ENCODE results near the gene LHFPL3. TPM values are rescaled to one million over a fixed set of nuclear protein-coding genes. Genes with fewer than 3 reads are reported as not detected.

The LHFPL3 gene
- total RNA-seq, 1 donor from 2014 or later, result not detected

- no peak for TF ChIP-seq CTCF (IDR thresholded peaks at IDR 0.05)
- intact Hi-C loops (cut with micrococcal nuclease), result no loop called here
- DNase-seq, result no peak
- ATAC-seq (ENCODE audit: low read depth), result no peak
- no peaks in the 10 kb centered on the region for H3K27me3 Mint-ChIP-seq
- no peak overlapping the region for H3K27ac Mint-ChIP-seq
- ChIA-PET POLR2A (no interaction called here), CTCF (no interaction called here)
- peaks cover 13% of the 10 kb centered on the region for H3K9me3 Mint-ChIP-seq
- H3K4me3 Mint-ChIP-seq, result no peak overlapping the region
- no peaks in the 10 kb centered on the region for H3K36me3 Mint-ChIP-seq (ENCODE audit: low read depth)
- H3K4me1 Mint-ChIP-seq, result no peaks in the 10 kb centered on the region
These were observed 59.8 kb downstream of the LHFPL3 start for GRCh38 chr7:104388222-104388621.

GRCh38 chr7:104395162-104395561 lies 66.8 kb downstream of the LHFPL3 start:
- ATAC-seq (ENCODE audit: low read depth), result no peak
- no peak overlapping the region for H3K4me3 Mint-ChIP-seq
- intact Hi-C loops (cut with micrococcal nuclease), result no loop called here
- H3K27me3 Mint-ChIP-seq, result peaks cover 12% of the 10 kb centered on the region
- CTCF ChIA-PET, result no interaction called here
- H3K9me3 Mint-ChIP-seq, result peaks cover 3% of the 10 kb centered on the region
- POLR2A ChIA-PET, result no interaction called here
- no peak overlapping the region for H3K27ac Mint-ChIP-seq
- no peaks in the 10 kb centered on the region for H3K36me3 Mint-ChIP-seq (ENCODE audit: low read depth)
- H3K4me1 Mint-ChIP-seq, result no peaks in the 10 kb centered on the region
- no peak for DNase-seq
- TF ChIP-seq CTCF (IDR thresholded peaks at IDR 0.05), result no peak

DNA sequence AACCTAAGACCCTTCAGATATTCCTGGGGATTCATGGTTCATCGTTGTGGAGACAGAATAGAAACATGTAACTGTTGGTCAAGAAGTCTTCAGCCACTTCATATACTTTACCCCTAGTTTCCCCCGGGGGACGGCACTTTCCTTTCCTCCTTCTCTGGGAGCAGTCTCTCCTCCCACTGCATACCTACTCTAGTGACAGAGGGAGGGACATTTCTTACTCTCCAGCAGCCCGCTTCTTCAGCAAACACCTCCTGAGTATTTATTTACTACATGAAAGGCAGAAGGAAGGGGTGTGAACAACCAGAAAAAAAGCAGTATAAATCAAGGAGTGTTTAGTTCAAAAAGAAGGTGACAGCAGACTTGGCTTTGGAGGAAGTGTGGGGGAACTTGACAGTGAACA lies 69.0 kb downstream of the LHFPL3 start:
- Mint-ChIP-seq H3K4me3 (no peak overlapping the region), H3K27me3 (peaks cover 12% of the 10 kb centered on the region), H3K27ac (no peak overlapping the region), H3K9me3 (peaks cover 2% of the 10 kb centered on the region), H3K4me1 (no peaks in the 10 kb centered on the region), H3K36me3 (ENCODE audit: low read depth) (no peaks in the 10 kb centered on the region)
- POLR2A ChIA-PET, result no interaction called here
- DNase-seq, result no peak
- CTCF ChIA-PET, result no interaction called here
- no peak for TF ChIP-seq CTCF (IDR thresholded peaks at IDR 0.05)
- no peak for ATAC-seq (ENCODE audit: low read depth)
- intact Hi-C loops (cut with micrococcal nuclease), result no loop called here

- DNase-seq (no peak), ATAC-seq (ENCODE audit: low read depth) (no peak)
- intact Hi-C loops (cut with micrococcal nuclease), result no loop called here
- CTCF ChIA-PET, result no interaction called here
- no peak overlapping the region for H3K27ac Mint-ChIP-seq
- H3K9me3 Mint-ChIP-seq, result no peaks in the 10 kb centered on the region
- no peaks in the 10 kb centered on the region for H3K27me3 Mint-ChIP-seq
- H3K4me3 Mint-ChIP-seq, result no peak overlapping the region
- H3K4me1 Mint-ChIP-seq, result no peaks in the 10 kb centered on the region
- no peak for TF ChIP-seq CTCF (IDR thresholded peaks at IDR 0.05)
- no peaks in the 10 kb centered on the region for H3K36me3 Mint-ChIP-seq (ENCODE audit: low read depth)
- POLR2A ChIA-PET, result no interaction called here
These were observed 80.0 kb downstream of the LHFPL3 start for GRCh38 chr7:104408371-104408770.

DNA sequence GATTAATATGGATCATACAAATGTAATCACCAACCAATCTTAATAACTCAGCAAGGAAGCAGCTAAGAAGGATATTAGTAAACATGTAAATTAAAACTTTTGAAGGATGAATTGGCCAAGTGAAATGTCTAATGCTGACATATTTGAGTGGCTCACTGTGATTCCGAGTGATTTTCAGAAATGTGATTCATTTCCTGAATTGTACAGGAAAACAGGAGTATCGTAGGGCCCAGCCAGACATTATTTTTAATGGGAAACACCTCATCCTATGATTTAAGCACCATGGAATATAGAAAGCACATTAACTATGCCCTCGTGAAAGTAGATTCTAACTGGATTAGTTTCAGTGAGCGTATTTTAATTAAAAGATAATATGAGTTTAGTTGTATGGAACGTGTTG lies 82.3 kb downstream of the LHFPL3 start:
- no peak for TF ChIP-seq CTCF (IDR thresholded peaks at IDR 0.05)
- CTCF ChIA-PET, result no interaction called here
- no peak overlapping the region for H3K27ac Mint-ChIP-seq
- intact Hi-C loops (cut with micrococcal nuclease), result no loop called here
- H3K4me3 Mint-ChIP-seq, result no peak overlapping the region
- DNase-seq, result no peak
- H3K9me3 Mint-ChIP-seq, result no peaks in the 10 kb centered on the region
- no peaks in the 10 kb centered on the region for H3K4me1 Mint-ChIP-seq
- H3K36me3 Mint-ChIP-seq (ENCODE audit: low read depth), result no peaks in the 10 kb centered on the region
- ATAC-seq (ENCODE audit: low read depth), result no peak
- H3K27me3 Mint-ChIP-seq, result no peaks in the 10 kb centered on the region
- POLR2A ChIA-PET, result no interaction called here
